WERI-Rb-1 (cell line): ENCODE results near the gene MYO18B.

Experiments used
- DNase-seq: peaks from one replicate; pipeline ENCODE4 v3.0.0-alpha.2; 2020
- H3K27ac ChIP-seq: fragments of 250-450 bp; sonication (Bioruptor Pico); 2 replicates; pipeline ENCODE4 v1.5.1; 2020; ENCODE audit warnings: mild to moderate bottlenecking, moderate library complexity
- H3K27me3 ChIP-seq: fragments of 250-450 bp; sonication (Bioruptor Pico); 2 replicates; pipeline ENCODE4 v1.5.1; 2021; ENCODE audit warnings: mild to moderate bottlenecking, low read depth, moderate library complexity; ENCODE audit not compliant: insufficient read depth, severe bottlenecking
- H3K36me3 ChIP-seq: fragments of 250-450 bp; sonication (Bioruptor Pico); 2 replicates; pipeline ENCODE4 v1.5.1; 2020; ENCODE audit warnings: mild to moderate bottlenecking, moderate library complexity
- H3K4me3 ChIP-seq: 2 replicates; pipeline ENCODE4 v1.5.1; 2011; ENCODE audit warnings: low read depth, mild to moderate bottlenecking, control low read depth, low read length
- H3K9me3 ChIP-seq: fragments of 250-450 bp; sonication (Bioruptor Pico); 2 replicates; pipeline ENCODE4 v1.5.1; 2021; ENCODE audit warnings: mild to moderate bottlenecking, moderate library complexity; ENCODE audit not compliant: severe bottlenecking
- TF ChIP-seq, protein P1 (sequence below): IDR thresholded peaks from 2 replicates; pipeline ENCODE4 v1.5.1; 2011; ENCODE audit warnings: low read depth, mild to moderate bottlenecking, control low read depth, inconsistent platforms, low read length

Gene MYO18B

DNA sequence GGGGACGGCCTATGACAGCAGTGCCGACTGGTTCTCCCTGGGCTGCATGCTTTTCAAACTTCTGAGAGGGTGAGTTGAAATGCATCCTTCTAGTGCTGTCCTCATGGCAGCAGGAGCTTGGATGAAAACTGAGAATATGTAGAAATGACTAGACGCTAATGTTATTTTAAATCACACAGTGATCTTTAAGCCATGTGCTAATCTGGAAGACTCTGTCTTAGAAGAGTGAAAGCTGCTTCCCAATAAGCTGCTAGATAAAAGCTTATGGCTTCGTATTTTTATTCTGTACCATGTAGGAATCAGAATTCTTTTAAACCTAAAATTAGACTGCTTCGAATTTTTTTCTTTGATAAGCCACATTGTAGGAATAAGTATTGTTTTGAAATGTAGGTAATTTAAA lies 46.8 kb upstream of the MYO18B start:
- no peak overlapping the region for H3K4me3 ChIP-seq
- H3K27me3 ChIP-seq = no peaks in the 10 kb centered on the region
- TF ChIP-seq, protein P1, sequence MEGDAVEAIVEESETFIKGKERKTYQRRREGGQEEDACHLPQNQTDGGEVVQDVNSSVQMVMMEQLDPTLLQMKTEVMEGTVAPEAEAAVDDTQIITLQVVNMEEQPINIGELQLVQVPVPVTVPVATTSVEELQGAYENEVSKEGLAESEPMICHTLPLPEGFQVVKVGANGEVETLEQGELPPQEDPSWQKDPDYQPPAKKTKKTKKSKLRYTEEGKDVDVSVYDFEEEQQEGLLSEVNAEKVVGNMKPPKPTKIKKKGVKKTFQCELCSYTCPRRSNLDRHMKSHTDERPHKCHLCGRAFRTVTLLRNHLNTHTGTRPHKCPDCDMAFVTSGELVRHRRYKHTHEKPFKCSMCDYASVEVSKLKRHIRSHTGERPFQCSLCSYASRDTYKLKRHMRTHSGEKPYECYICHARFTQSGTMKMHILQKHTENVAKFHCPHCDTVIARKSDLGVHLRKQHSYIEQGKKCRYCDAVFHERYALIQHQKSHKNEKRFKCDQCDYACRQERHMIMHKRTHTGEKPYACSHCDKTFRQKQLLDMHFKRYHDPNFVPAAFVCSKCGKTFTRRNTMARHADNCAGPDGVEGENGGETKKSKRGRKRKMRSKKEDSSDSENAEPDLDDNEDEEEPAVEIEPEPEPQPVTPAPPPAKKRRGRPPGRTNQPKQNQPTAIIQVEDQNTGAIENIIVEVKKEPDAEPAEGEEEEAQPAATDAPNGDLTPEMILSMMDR = no peak
- no peak for DNase-seq
- H3K27ac ChIP-seq = no peak overlapping the region
- no peaks in the 10 kb centered on the region for H3K9me3 ChIP-seq
- peaks cover 15% of the 10 kb centered on the region for H3K36me3 ChIP-seq

DNA sequence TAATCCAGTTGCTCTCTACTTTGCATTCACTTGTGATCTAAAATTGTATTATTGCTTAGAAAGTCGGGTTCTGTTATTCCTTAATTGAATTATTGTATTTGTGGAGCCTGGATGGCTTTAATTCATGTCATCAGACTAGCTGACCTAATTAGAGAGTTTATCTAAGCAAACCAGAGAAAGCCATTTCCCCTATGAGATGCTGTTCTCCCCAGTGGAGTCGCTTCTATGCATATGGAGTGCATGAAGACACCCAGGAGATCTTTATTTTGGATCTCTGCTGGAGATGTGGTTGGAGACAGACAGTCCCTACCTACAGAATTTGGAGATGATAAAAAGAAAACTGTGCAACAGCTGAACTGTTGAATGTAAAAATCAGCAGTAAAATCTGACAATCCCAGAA lies 45.2 kb upstream of the MYO18B start:
- TF ChIP-seq, protein P1 = no peak
- no peak overlapping the region for H3K27ac ChIP-seq
- DNase-seq = no peak
- no peak overlapping the region for H3K4me3 ChIP-seq
- H3K9me3 ChIP-seq = no peaks in the 10 kb centered on the region
- no peaks in the 10 kb centered on the region for H3K27me3 ChIP-seq
- H3K36me3 ChIP-seq = peaks cover 7% of the 10 kb centered on the region

- H3K27ac ChIP-seq = no peak overlapping the region
- no peak for DNase-seq
- H3K36me3 ChIP-seq = peaks cover 7% of the 10 kb centered on the region
- TF ChIP-seq, protein P1 = no peak
- no peak overlapping the region for H3K4me3 ChIP-seq
- no peaks in the 10 kb centered on the region for H3K27me3 ChIP-seq
- no peaks in the 10 kb centered on the region for H3K9me3 ChIP-seq
Observed at GRCh38 chr22:25697181-25697664, 44.8 kb upstream of the MYO18B start.

DNA sequence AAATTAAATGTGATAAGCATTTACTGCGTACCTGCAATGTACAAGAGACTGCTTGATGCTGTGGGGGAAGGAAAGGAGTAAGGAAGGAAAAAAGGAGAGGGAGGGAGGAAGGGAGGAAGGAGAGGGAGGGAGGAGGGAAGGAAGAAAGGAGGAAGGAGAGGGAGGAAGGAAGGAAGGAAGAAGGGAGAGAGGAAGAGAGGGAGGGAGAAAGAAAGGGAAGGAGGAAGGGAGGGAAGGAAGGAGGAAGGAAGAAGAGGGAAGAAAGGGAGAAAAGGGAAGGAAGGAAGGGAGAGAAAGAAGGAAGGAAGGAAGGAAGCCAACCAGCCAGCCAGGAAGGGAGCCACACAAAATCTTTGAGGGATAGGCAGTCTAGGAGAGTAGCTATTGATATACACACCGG lies 44.0 kb upstream of the MYO18B start:
- Histone ChIP-seq H3K9me3 (no peaks in the 10 kb centered on the region), H3K4me3 (no peak overlapping the region), H3K36me3 (peaks cover 7% of the 10 kb centered on the region), H3K27ac (no peak overlapping the region), H3K27me3 (no peaks in the 10 kb centered on the region)
- DNase-seq = no peak
- TF ChIP-seq, protein P1 = no peak

- DNase-seq = no peak
- TF ChIP-seq, protein P1 = no peak
- Histone ChIP-seq H3K27ac (no peak overlapping the region), H3K27me3 (no peaks in the 10 kb centered on the region), H3K9me3 (no peaks in the 10 kb centered on the region), H3K4me3 (no peak overlapping the region), H3K36me3 (peaks cover 7% of the 10 kb centered on the region)
Observed at GRCh38 chr22:25698461-25698860, 43.5 kb upstream of the MYO18B start.

DNA sequence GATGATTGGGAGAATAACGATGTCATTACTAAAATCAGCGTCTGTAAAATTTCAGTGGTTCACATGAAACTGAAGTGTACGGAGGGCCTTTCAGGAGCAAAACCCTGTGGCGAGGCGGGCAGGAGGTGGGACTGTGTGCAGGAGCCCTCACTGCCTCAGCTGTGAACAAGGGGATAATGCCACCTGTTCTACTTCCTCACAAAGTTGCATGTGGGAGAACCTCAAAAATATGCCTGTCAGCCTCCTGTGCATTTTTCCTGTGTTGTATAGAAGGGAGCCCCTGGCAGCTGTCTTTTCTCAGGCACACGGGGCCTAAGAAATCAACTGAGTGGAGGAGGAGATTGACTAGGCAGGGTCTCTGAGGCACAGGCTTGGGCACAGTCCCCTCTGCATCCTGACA lies 43.0 kb upstream of the MYO18B start:
- Histone ChIP-seq H3K27me3 (no peaks in the 10 kb centered on the region), H3K4me3 (no peak overlapping the region), H3K27ac (no peak overlapping the region), H3K36me3 (peaks cover 7% of the 10 kb centered on the region), H3K9me3 (no peaks in the 10 kb centered on the region)
- TF ChIP-seq, protein P1 = no peak
- no peak for DNase-seq
